H1 (cell line): ENCODE data around the gene ARID5A.

Experiments
- EZH2 ChIP-seq: fragments of 200-600 bp; sonication (generic); IDR thresholded peaks from 2 replicates; pipeline ENCODE4 v1.7.1; 2012; ENCODE audit warnings: low read depth, mild to moderate bottlenecking, moderate library complexity, low read length, inconsistent platforms; ENCODE audit not compliant: severe bottlenecking
- TF ChIP-seq, protein P1 (sequence below), 3 experiments: IDR thresholded peaks; 1 replicate in 2 of 3; 2 replicates in 1 of 3; pipeline versions ENCODE4 v1.5.1 to v1.6.1; 2011; ENCODE audit warnings: low read length in 3 of 3, mild to moderate bottlenecking in 3 of 3, inconsistent platforms in 2 of 3, low read depth in 1 of 3, moderate library complexity in 1 of 3; ENCODE audit not compliant: insufficient read depth in 1 of 3; ENCODE audit errors: control extremely low read depth in 1 of 3
- TF ChIP-seq, protein P2 (sequence below): IDR thresholded peaks from 2 replicates; pipeline ENCODE4 v1.6.1; 2012; ENCODE audit warnings: inconsistent platforms

DNA sequence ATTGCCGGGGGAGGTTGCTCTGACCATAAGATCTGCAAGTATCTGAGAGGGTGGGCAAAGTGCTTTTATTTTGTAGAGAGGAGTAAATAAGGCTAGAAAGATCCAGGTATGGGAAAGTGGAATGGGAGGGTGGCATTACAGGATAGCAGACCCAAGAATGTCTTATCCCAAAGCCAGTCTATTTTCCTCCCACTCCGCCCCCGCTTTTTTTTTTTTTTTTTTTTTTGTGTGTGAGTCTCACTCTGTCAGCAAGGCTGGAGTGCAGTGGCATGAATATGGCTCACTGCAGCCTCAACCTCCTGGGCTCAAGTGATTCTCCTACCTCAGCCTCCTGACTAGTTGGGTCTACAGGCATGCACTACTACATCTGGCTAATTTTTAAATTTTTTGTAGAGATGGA lies 31.5 kb downstream of the ARID5A start:
- TF ChIP-seq, protein P1, sequence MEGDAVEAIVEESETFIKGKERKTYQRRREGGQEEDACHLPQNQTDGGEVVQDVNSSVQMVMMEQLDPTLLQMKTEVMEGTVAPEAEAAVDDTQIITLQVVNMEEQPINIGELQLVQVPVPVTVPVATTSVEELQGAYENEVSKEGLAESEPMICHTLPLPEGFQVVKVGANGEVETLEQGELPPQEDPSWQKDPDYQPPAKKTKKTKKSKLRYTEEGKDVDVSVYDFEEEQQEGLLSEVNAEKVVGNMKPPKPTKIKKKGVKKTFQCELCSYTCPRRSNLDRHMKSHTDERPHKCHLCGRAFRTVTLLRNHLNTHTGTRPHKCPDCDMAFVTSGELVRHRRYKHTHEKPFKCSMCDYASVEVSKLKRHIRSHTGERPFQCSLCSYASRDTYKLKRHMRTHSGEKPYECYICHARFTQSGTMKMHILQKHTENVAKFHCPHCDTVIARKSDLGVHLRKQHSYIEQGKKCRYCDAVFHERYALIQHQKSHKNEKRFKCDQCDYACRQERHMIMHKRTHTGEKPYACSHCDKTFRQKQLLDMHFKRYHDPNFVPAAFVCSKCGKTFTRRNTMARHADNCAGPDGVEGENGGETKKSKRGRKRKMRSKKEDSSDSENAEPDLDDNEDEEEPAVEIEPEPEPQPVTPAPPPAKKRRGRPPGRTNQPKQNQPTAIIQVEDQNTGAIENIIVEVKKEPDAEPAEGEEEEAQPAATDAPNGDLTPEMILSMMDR (IDR thresholded peaks at IDR 0.05; ENCODE audit: control extremely low read depth in 1 of 3, insufficient read depth in 1 of 3, low read depth in 1 of 3, low read length in 3 of 3), result no peak
- no peak for TF ChIP-seq EZH2
- TF ChIP-seq, protein P2, sequence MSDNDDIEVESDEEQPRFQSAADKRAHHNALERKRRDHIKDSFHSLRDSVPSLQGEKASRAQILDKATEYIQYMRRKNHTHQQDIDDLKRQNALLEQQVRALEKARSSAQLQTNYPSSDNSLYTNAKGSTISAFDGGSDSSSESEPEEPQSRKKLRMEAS, result no peak
